K562 treated with DMSO at 1 percent for 12 hours (cell line): ENCODE results near the gene NUP210L. TPM values are rescaled to one million over a fixed set of nuclear protein-coding genes. Genes with fewer than 3 reads are reported as not detected.

ENCODE experiments used
- total RNA-seq: library from RNA; unstranded; fragments of 300-600 nt; gene quantifications from 2 replicates; pipeline ENCODE4 v1.2.3, GENCODE V29; 2022; ENCODE audit not compliant: insufficient read depth

The NUP210L gene
- not detected in 2 replicates for total RNA-seq

GRCh38 chr1:154154534-154155191 is at the start of gene NUP210L:
NUP210L (minus strand) TSS chr1:154155073.

GRCh38 chr1:154191990-154192461 is 37.2 kb upstream of the NUP210L start, which contains the start of gene TPM3:
TPM3 (minus strand) TSS chr1:154192100; CDS start chr1:154192018, 82 bp downstream.

GRCh38 chr1:153990468-153991150 is 164.3 kb downstream of the NUP210L start, which contains the start of gene RPS27:
RPS27 (plus strand) TSS chr1:153990762; CDS start chr1:153990797, 35 bp downstream.

GRCh38 chr1:153985941-153986761 is 168.7 kb downstream of the NUP210L start, which contains the start of gene RAB13:
RAB13 (minus strand) TSS chr1:153986339; CDS start chr1:153986236, 103 bp downstream.

GRCh38 chr1:153977250-153978240 is 177.3 kb downstream of the NUP210L start, which contains the start of gene JTB:
JTB (minus strand) TSS chr1:153977674; CDS start chr1:153977252, 422 bp downstream.

GRCh38 chr1:153967107-153967999 is 187.5 kb downstream of the NUP210L start, which contains the start of gene CREB3L4:
CREB3L4 (plus strand) TSS chr1:153967902; CDS start chr1:153968526, 624 bp downstream.

GRCh38 chr1:153963030-153963849 is 191.6 kb downstream of the NUP210L start, which contains the start of gene SLC39A1:
SLC39A1 (minus strand) TSS chr1:153963537; CDS start chr1:153962715, 822 bp downstream.

GRCh38 chr1:153958111-153958960 is 196.5 kb downstream of the NUP210L start, which contains the start of gene CRTC2:
CRTC2 (minus strand) TSS chr1:153958612; CDS start chr1:153958497, 115 bp downstream.

GRCh38 chr1:153946622-153947241 is 208.1 kb downstream of the NUP210L start, which contains the start of gene DENND4B:
DENND4B (minus strand) TSS chr1:153946718; CDS start chr1:153944374, 2,344 bp downstream.

Other genes with a start within 250 kb of the NUP210L start
- gene GATAD2B, start 232.1 kb downstream of the NUP210L start, total RNA-seq: 3.2 and 15.7 TPM in 2 replicates
- gene DENND4B, start 208.4 kb downstream of the NUP210L start, total RNA-seq: 26.8 and 51.8 TPM in 2 replicates
- 25.2 and 47.4 TPM in 2 replicates for gene CRTC2, start 196.5 kb downstream of the NUP210L start, total RNA-seq
- 61.1 and 72.1 TPM in 2 replicates for gene SLC39A1, start 191.5 kb downstream of the NUP210L start, total RNA-seq
- gene CREB3L4, start 187.2 kb downstream of the NUP210L start, total RNA-seq: 19.6 and 25.0 TPM in 2 replicates
- 229 and 282 TPM in 2 replicates for gene JTB, start 177.4 kb downstream of the NUP210L start, total RNA-seq
- gene RAB13, start 168.7 kb downstream of the NUP210L start, total RNA-seq: 135 and 137 TPM in 2 replicates
- 12,759 and 17,598 TPM in 2 replicates for gene RPS27, start 164.3 kb downstream of the NUP210L start, total RNA-seq
- 228 and 361 TPM in 2 replicates for gene TPM3, start 37.0 kb upstream of the NUP210L start, total RNA-seq
- not detected in 2 replicates for gene CFAP141, start 51.3 kb upstream of the NUP210L start, total RNA-seq
- 49.2 and 167 TPM in 2 replicates for gene UBAP2L, start 65.9 kb upstream of the NUP210L start, total RNA-seq
- gene HAX1, start 117.6 kb upstream of the NUP210L start, total RNA-seq: 212 and 223 TPM in 2 replicates
- 0.65 and 1.3 TPM in 2 replicates for gene AQP10, start 166.0 kb upstream of the NUP210L start, total RNA-seq
- gene ATP8B2, start 170.5 kb upstream of the NUP210L start, total RNA-seq: 11.1 and 27.0 TPM in 2 replicates